COLO829 (cell line): ENCODE data around the gene ATP6AP2.

Experiments used
- DNase-seq: peaks from one replicate; pipeline ENCODE4 v3.0.0; 2012; ENCODE audit warnings: low spot score

Gene ATP6AP2

GRCh38 chrX:40644176-40644575 is 63.4 kb downstream of the ATP6AP2 start:
- no peak for DNase-seq

- peak; percentile 62 for DNase-seq
These were observed 64.1 kb downstream of the ATP6AP2 start for GRCh38 chrX:40644821-40645358.

- no peak for DNase-seq
These were observed 65.9 kb downstream of the ATP6AP2 start for GRCh38 chrX:40646489-40647306.

- DNase-seq: peak; percentile 81
These were observed 66.8 kb downstream of the ATP6AP2 start, which contains the start of gene CXorf38 for GRCh38 chrX:40647307-40648197. Gene CXorf38, minus strand, starts transcription at chrX:40647561. Its CDS starts 41 bp downstream, at chrX:40647520.

GRCh38 chrX:40651620-40652223 is 71.0 kb downstream of the ATP6AP2 start:
- no peak for DNase-seq

- DNase-seq: no peak
These were observed 71.9 kb downstream of the ATP6AP2 start for GRCh38 chrX:40652664-40653063.

- DNase-seq: no peak
These were observed 72.8 kb downstream of the ATP6AP2 start for GRCh38 chrX:40653535-40653934.
